Endothelial cell of umbilical vein (primary cell): ENCODE results near the gene NTRK1.

Source experiments
- EZH2 ChIP-seq: IDR thresholded peaks from 2 replicates; pipeline ENCODE4 v1.6.1; 2012; ENCODE audit warnings: borderline replicate concordance, low read depth, mild to moderate bottlenecking, moderate library complexity, low read length, inconsistent platforms; ENCODE audit not compliant: severe bottlenecking
- MYC ChIP-seq: IDR thresholded peaks from one replicate; pipeline ENCODE4 v1.6.1; 2011; ENCODE audit warnings: mild to moderate bottlenecking, low read depth, low read length
- TF ChIP-seq, protein P1 (sequence below), 2 donors: IDR thresholded peaks; 1 replicate in 1 of 2; 2 replicates in 1 of 2; pipeline ENCODE4 v1.5.1; 2011; ENCODE audit warnings: low read length in 2 of 2, mild to moderate bottlenecking in 2 of 2, moderate library complexity in 2 of 2, control low read depth in 1 of 2, inconsistent platforms in 1 of 2, low read depth in 1 of 2; ENCODE audit not compliant: insufficient read depth in 1 of 2; ENCODE audit errors: extremely low read depth in 1 of 2

GRCh38 chr1:156852418-156852874 lies 8.2 kb upstream of the NTRK1 start:
- TF ChIP-seq, protein P1, sequence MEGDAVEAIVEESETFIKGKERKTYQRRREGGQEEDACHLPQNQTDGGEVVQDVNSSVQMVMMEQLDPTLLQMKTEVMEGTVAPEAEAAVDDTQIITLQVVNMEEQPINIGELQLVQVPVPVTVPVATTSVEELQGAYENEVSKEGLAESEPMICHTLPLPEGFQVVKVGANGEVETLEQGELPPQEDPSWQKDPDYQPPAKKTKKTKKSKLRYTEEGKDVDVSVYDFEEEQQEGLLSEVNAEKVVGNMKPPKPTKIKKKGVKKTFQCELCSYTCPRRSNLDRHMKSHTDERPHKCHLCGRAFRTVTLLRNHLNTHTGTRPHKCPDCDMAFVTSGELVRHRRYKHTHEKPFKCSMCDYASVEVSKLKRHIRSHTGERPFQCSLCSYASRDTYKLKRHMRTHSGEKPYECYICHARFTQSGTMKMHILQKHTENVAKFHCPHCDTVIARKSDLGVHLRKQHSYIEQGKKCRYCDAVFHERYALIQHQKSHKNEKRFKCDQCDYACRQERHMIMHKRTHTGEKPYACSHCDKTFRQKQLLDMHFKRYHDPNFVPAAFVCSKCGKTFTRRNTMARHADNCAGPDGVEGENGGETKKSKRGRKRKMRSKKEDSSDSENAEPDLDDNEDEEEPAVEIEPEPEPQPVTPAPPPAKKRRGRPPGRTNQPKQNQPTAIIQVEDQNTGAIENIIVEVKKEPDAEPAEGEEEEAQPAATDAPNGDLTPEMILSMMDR (IDR thresholded peaks at IDR 0.05; ENCODE audit: extremely low read depth in 1 of 2, insufficient read depth in 1 of 2, low read depth in 1 of 2, low read length in 2 of 2) = no peak
- TF ChIP-seq EZH2 (no peak), MYC (no peak)
